Trophoblast cell (in vitro differentiated cells and primary cell): ENCODE measurements around the gene PITPNM3.
A peak's percentile ranks its signal among the peaks of the same experiment; 100 is the strongest.

ENCODE experiments used
- DNase-seq, 2 donors: peaks; one replicate each; pipeline ENCODE4 v3.0.0-alpha.2; 2016
- H2AFZ ChIP-seq: 2 replicates; pipeline ENCODE4 v1.6.1; 2013; ENCODE audit warnings: low read length, moderate library complexity, mild to moderate bottlenecking; ENCODE audit not compliant: insufficient read depth, poor library complexity
- H2AK5ac ChIP-seq: 2 replicates; pipeline ENCODE4 v1.6.1; 2013; ENCODE audit warnings: mild to moderate bottlenecking, low read length
- H2BK120ac ChIP-seq: 2 replicates; pipeline ENCODE4 v1.6.1; 2013; ENCODE audit warnings: low read length, mild to moderate bottlenecking, moderate library complexity; ENCODE audit not compliant: insufficient read depth, poor library complexity
- H2BK12ac ChIP-seq: 2 replicates; pipeline ENCODE4 v1.6.1; 2013; ENCODE audit warnings: mild to moderate bottlenecking, low read length, moderate library complexity
- H2BK5ac ChIP-seq: 2 replicates; pipeline ENCODE4 v1.6.1; 2013; ENCODE audit warnings: low read length, low read depth, moderate library complexity, mild to moderate bottlenecking; ENCODE audit not compliant: poor library complexity
- H3K14ac ChIP-seq: 2 replicates; pipeline ENCODE4 v1.6.1; 2013; ENCODE audit warnings: mild to moderate bottlenecking, low read length
- H3K18ac ChIP-seq: 2 replicates; pipeline ENCODE4 v1.6.1; 2013; ENCODE audit warnings: mild to moderate bottlenecking, low read length
- H3K23ac ChIP-seq: 2 replicates; pipeline ENCODE4 v1.6.1; 2013; ENCODE audit warnings: low read length
- H3K27ac ChIP-seq: 2 replicates; pipeline ENCODE4 v1.5.1; 2013; ENCODE audit warnings: low read depth, mild to moderate bottlenecking, inconsistent platforms, low read length, moderate library complexity
- H3K27me3 ChIP-seq: 2 replicates; pipeline ENCODE4 v1.6.1; 2013; ENCODE audit warnings: inconsistent platforms, mild to moderate bottlenecking, low read length, moderate library complexity; ENCODE audit not compliant: insufficient read depth
- H3K36me3 ChIP-seq, 2 experiments: 1 replicate in 1 of 2; 2 replicates in 1 of 2; pipeline ENCODE4 v1.6.1; 2013; ENCODE audit warnings: low read length in 2 of 2, mild to moderate bottlenecking in 2 of 2, moderate library complexity in 1 of 2; ENCODE audit not compliant: insufficient read depth in 2 of 2, control insufficient read depth in 1 of 2
- H3K4ac ChIP-seq: 2 replicates; pipeline ENCODE4 v1.6.1; 2013; ENCODE audit warnings: low read depth, mild to moderate bottlenecking, low read length, moderate library complexity
- H3K4me1 ChIP-seq, 2 experiments: 1 replicate in 1 of 2; 2 replicates in 1 of 2; pipeline ENCODE4 v1.6.1; 2013; ENCODE audit warnings: low read length in 2 of 2, mild to moderate bottlenecking in 2 of 2, moderate library complexity in 1 of 2; ENCODE audit not compliant: insufficient read depth in 2 of 2, control insufficient read depth in 1 of 2
- H3K4me2 ChIP-seq: 2 replicates; pipeline ENCODE4 v1.6.1; 2013; ENCODE audit warnings: inconsistent platforms, mild to moderate bottlenecking, low read length, moderate library complexity
- H3K4me3 ChIP-seq: 2 replicates; pipeline ENCODE4 v1.5.1; 2013; ENCODE audit warnings: mild to moderate bottlenecking, low read depth, low read length, inconsistent platforms
- H3K79me1 ChIP-seq: one replicate; pipeline ENCODE4 v1.6.1; 2013; ENCODE audit warnings: low read length
- H3K79me2 ChIP-seq: 2 replicates; pipeline ENCODE4 v1.6.1; 2013; ENCODE audit warnings: low read length, mild to moderate bottlenecking; ENCODE audit not compliant: control insufficient read depth, insufficient read depth, poor library complexity
- H3K9ac ChIP-seq: 2 replicates; pipeline ENCODE4 v1.6.1; 2013; ENCODE audit warnings: mild to moderate bottlenecking, low read length
- H3K9me3 ChIP-seq: 2 replicates; pipeline ENCODE4 v1.6.1; 2013; ENCODE audit warnings: low read depth, mild to moderate bottlenecking, control low read depth, inconsistent platforms, low read length; ENCODE audit not compliant: insufficient read depth
- H4K12ac ChIP-seq: 2 replicates; pipeline ENCODE4 v1.6.1; 2013; ENCODE audit warnings: low read depth, mild to moderate bottlenecking, low read length, moderate library complexity
- H4K8ac ChIP-seq: 2 replicates; pipeline ENCODE4 v1.6.1; 2013; ENCODE audit warnings: low read depth, mild to moderate bottlenecking, low read length, moderate library complexity
- H4K91ac ChIP-seq: one replicate; pipeline ENCODE4 v1.6.1; 2013; ENCODE audit warnings: low read depth, mild to moderate bottlenecking, low read length, moderate library complexity
- WGBS: extraction: QIAGEN DNeasy Blood & Tissue Kit; methylation state at CpG from one replicate; pipeline ENCODE4 v1.1.7; 2013; ENCODE audit warnings: missing lambda C conversion rate; ENCODE audit not compliant: insufficient read length, insufficient coverage; ENCODE audit errors: extremely low coverage; 5-methylcytosine and 5-hydroxymethylcytosine counted together

Gene PITPNM3

GRCh38 chr17:6525731-6526130 is 30.6 kb downstream of the PITPNM3 start:
- Histone ChIP-seq H4K91ac (no peak overlapping the region), H4K8ac (no peak overlapping the region), H3K9ac (no peak overlapping the region), H2BK120ac (no peak overlapping the region), H2BK5ac (no peak overlapping the region), H3K9me3 (peaks cover 3% of the 10 kb centered on the region), H3K27me3 (no peaks in the 10 kb centered on the region), H3K14ac (no peak overlapping the region), H3K36me3 (no peaks in the 10 kb centered on the region), H4K12ac (no peak overlapping the region), H2AFZ (no peak overlapping the region), H3K4ac (no peak overlapping the region), H3K79me1 (no peaks in the 10 kb centered on the region), H3K79me2 (no peaks in the 10 kb centered on the region), H3K27ac (no peak overlapping the region), H3K4me2 (no peak overlapping the region), H3K4me3 (no peak overlapping the region), H3K18ac (no peak overlapping the region), H3K23ac (no peak overlapping the region), H2AK5ac (no peak overlapping the region), H3K4me1 (peaks cover 8 to 14% of the 10 kb centered on the region in 2 experiments), H2BK12ac (no peak overlapping the region)
- WGBS, result no CpG with 5 or more reads among the region's 2 CpGs
- no peak for DNase-seq

DNA sequence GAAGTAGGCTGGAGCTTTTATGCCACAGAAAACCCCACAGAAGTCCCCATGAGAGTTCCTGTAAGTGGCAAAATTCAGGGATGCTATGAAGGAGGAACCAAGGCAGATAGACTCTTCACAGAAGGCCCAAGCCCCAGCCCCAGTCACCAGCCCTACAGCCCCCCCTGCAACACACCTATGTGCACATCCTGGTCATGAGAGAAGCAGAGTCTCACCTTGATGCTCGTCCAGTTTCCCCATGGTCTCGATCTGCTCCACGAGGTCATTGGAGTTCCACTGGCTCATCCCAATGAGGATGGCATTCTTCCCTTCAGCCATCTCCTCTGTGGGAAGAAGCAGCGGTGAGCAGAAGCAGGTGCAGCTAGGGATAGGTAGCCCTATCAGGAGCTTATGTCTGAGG is 31.2 kb downstream of the PITPNM3 start:
- Histone ChIP-seq H3K4me2 (no peak overlapping the region), H3K9ac (no peak overlapping the region), H2BK5ac (no peak overlapping the region), H3K79me2 (no peaks in the 10 kb centered on the region), H3K36me3 (no peaks in the 10 kb centered on the region), H3K23ac (no peak overlapping the region), H4K12ac (no peak overlapping the region), H2AK5ac (no peak overlapping the region), H2BK120ac (no peak overlapping the region), H3K27ac (no peak overlapping the region), H3K4me3 (no peak overlapping the region), H2BK12ac (no peak overlapping the region), H3K9me3 (peaks cover 3% of the 10 kb centered on the region), H3K4ac (no peak overlapping the region), H3K27me3 (no peaks in the 10 kb centered on the region), H3K79me1 (no peaks in the 10 kb centered on the region), H3K18ac (no peak overlapping the region), H4K8ac (no peak overlapping the region), H3K14ac (no peak overlapping the region), H3K4me1 (peaks cover 8 to 14% of the 10 kb centered on the region in 2 experiments), H4K91ac (no peak overlapping the region), H2AFZ (no peak overlapping the region)
- no peak for DNase-seq
- no CpG with 5 or more reads among the region's 4 CpGs for WGBS

DNA sequence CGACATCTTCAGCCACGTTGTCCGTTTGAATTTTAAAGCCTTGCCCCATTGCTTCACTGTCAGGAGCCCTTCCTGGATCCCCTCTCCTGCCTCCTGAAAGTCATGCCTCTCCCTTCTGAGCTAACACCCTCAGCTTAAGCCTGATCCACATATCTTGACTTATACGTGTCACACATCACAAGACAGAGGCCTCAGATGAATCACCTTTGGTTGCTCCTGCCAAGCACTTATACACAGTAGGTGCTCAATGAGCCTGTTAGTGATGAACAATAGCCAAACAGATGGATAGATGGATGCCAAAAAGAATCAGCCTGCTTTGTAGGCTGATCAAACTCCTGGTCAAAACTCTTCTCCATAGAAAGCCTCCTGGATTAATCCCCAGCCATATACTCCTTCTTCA is 31.8 kb downstream of the PITPNM3 start:
- Histone ChIP-seq H3K27me3 (no peaks in the 10 kb centered on the region), H3K9me3 (peaks cover 3% of the 10 kb centered on the region), H4K91ac (no peak overlapping the region), H2BK120ac (no peak overlapping the region), H3K4me1 (peaks cover 8 to 14% of the 10 kb centered on the region in 2 experiments), H3K18ac (no peak overlapping the region), H2AFZ (no peak overlapping the region), H3K27ac (no peak overlapping the region), H3K9ac (no peak overlapping the region), H3K79me1 (no peaks in the 10 kb centered on the region), H4K12ac (no peak overlapping the region), H3K4me3 (no peak overlapping the region), H3K4me2 (no peak overlapping the region), H4K8ac (no peak overlapping the region), H3K79me2 (no peaks in the 10 kb centered on the region), H2BK12ac (no peak overlapping the region), H2AK5ac (no peak overlapping the region), H3K4ac (no peak overlapping the region), H2BK5ac (no peak overlapping the region), H3K14ac (no peak overlapping the region), H3K36me3 (no peaks in the 10 kb centered on the region), H3K23ac (no peak overlapping the region)
- peak in 1 of 2 donors; percentile 4 for DNase-seq
- no CpG with 5 or more reads among the region's 4 CpGs for WGBS

GRCh38 chr17:6523809-6524355 is 32.5 kb downstream of the PITPNM3 start:
- Histone ChIP-seq H3K9ac (no peak overlapping the region), H3K79me1 (no peaks in the 10 kb centered on the region), H3K36me3 (no peaks in the 10 kb centered on the region), H2BK120ac (no peak overlapping the region), H3K14ac (no peak overlapping the region), H3K4ac (no peak overlapping the region), H4K8ac (no peak overlapping the region), H3K9me3 (peaks cover 3% of the 10 kb centered on the region), H2AFZ (no peak overlapping the region), H3K4me3 (no peak overlapping the region), H2AK5ac (no peak overlapping the region), H3K27ac (no peak overlapping the region), H2BK12ac (no peak overlapping the region), H3K27me3 (no peaks in the 10 kb centered on the region), H3K23ac (no peak overlapping the region), H3K4me1 (peaks cover 8 to 14% of the 10 kb centered on the region in 2 experiments), H2BK5ac (no peak overlapping the region), H3K79me2 (no peaks in the 10 kb centered on the region), H4K12ac (no peak overlapping the region), H3K4me2 (no peak overlapping the region), H4K91ac (no peak overlapping the region), H3K18ac (no peak overlapping the region)
- WGBS, result no CpG with 5 or more reads among the region's 8 CpGs
- DNase-seq, result no peak
